HG02642 (cell line): Measurements from ENCODE around the gene SPTBN1.

Experiments used
- ATAC-seq: cut with Tn5 transposase; IDR thresholded peaks from one replicate; pipeline ENCODE4 v1.9.1; 2021; ENCODE audit warnings: mild to moderate bottlenecking; ENCODE audit not compliant: unreplicated experiment, poor library complexity

The SPTBN1 gene

DNA sequence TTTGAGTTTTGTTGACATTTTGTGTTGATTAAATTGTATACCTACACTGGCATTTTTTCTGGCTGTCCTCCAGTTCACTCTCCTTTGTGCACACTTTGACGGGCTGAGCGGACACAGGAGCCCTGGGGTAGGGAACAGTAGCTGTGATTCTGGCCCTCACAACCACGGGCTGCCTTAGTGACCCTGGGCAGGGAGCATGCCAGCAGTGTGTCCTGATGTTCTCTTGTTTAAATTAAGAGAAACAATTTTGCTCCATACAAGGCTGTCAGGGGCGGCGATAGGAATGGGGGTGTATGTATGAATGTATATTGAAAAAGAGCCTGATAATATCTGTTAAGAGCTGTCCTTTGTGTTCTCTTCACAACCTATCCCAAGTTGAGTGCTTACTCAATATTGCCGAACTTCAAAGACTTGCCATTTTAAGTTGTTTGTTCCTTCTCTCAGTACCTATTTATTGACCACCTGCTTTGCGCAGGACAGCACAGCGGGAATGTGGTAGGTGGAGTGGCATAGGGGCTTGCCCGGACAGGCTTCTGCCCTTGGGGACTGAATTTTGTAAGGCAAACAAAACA lies 163.6 kb downstream of the SPTBN1 start:
- no peak for ATAC-seq

DNA sequence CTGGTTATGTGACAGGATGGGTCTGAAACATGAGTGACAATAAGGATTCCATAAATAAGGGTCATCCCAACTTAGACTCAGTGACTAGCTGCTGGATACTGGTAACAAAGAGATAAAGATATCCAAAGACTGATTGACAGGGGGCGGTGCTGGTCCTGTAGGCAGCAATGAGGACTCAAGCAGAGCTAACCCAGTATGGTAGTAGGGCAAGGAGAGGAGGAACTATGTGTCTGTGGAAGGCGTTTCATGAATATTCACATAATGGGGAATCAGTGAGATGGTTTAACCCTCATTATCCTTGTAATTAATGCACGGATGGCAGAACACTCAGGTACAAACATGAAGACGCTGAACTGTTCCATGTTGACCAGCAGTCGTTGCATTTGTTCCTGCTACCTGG lies 164.8 kb downstream of the SPTBN1 start:
- ATAC-seq, result no peak

DNA sequence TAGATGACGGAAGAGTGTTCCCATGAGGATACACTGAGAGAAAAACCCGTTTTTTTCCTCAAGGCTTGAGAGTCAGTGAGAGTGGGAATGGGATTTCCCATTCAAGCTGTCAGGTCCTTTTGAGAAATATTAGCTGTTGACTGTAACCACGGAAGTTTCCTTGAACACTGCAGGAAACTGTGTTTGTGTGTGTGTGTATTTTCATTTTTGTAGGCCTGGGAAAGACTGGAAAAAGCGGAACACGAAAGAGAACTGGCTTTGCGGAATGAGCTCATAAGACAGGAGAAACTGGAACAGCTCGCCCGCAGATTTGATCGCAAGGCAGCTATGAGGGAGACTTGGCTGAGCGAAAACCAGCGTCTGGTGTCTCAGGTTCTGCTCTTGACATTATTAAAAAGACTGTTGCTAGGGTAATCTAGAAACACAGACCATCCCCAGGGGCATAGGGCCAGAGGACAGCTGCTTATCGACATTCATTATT lies 168.5 kb downstream of the SPTBN1 start:
- no peak for ATAC-seq

DNA sequence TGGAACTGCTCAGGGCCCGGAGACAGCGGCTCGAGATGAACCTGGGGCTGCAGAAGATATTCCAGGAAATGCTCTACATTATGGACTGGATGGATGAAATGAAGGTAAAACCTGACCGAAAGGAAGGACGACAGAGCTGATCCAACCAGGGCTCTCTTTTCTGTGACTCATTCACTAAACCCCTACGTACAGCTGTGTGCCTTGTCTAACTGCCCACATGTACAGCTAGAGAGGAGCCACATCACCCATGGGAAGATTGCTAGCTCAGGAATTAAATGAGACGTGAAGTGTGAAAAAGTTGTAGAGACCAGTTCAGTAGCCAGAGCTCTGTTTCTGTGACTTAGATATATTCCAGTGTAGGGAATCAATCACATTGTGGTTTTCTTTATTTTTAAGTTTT lies 170.0 kb downstream of the SPTBN1 start:
- ATAC-seq, result no peak

DNA sequence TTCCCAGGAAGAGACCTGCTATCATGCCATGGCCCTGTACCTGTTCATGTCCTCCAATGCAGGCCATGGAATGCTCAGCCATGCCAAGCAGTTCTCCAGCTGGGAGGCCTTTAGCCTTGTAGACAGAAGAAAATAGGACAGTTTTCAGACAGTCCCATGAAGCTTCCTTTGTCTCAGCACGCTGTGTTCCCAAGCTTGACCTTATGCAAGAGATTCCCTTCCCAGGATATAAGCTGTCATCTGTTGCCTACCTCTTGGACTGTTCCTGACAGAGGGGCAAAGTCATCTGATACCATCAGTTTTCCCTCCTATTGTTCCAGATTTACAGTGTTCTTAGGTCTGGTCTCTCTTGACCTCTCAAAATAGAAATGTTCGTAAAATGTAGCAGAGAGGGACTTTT lies 170.8 kb downstream of the SPTBN1 start:
- no peak for ATAC-seq

DNA sequence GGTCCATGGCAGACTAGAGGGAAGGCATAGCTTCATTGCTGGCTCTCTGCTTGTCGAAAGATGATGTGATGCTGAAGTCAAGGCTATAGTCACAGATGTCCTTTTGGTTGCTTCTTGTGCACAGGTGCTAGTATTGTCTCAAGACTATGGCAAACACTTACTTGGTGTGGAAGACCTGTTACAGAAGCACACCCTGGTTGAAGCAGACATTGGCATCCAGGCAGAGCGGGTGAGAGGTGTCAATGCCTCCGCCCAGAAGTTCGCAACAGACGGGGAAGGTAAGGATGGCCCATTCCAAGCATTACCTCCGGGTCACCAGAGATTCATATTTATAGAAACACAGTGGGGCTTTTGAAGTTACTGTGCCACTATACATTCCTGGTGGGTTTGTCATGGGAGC lies 171.8 kb downstream of the SPTBN1 start:
- no peak for ATAC-seq

DNA sequence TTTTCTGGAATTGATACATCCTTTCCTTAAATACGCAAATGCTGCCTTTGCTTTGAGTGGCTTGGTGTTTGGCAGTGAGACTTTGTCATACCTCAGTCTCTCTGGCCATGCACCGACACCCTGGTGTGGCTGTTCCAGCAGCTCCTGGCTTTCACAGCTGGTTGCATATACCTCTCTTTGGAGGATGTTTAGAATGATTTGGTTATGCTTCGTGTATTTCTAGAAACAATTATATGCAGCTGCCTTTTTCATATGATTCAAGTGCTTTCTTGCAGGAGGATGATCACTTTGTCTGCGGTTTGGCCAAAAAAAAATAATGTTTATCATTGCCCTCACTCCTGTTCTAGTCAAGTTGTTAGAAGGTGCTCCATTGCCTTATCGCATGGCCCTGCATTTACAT lies 172.3 kb downstream of the SPTBN1 start:
- no peak for ATAC-seq

DNA sequence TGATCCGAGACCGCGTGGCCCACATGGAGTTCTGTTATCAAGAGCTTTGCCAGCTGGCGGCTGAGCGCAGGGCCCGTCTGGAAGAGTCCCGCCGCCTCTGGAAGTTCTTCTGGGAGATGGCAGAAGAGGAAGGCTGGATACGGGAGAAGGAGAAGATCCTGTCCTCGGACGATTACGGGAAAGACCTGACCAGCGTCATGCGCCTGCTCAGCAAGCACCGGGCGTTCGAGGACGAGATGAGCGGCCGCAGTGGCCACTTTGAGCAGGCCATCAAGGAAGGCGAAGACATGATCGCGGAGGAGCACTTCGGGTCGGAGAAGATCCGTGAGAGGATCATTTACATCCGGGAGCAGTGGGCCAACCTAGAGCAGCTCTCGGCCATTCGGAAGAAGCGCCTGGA lies 172.8 kb downstream of the SPTBN1 start:
- no peak for ATAC-seq

DNA sequence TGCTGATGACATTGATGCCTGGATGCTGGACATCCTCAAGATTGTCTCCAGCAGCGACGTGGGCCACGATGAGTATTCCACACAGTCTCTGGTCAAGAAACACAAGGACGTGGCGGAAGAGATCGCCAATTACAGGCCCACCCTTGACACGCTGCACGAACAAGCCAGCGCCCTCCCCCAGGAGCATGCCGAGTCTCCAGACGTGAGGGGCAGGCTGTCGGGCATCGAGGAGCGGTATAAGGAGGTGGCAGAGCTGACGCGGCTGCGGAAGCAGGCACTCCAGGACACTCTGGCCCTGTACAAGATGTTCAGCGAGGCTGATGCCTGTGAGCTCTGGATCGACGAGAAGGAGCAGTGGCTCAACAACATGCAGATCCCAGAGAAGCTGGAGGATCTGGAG lies 173.3 kb downstream of the SPTBN1 start:
- no peak for ATAC-seq

DNA sequence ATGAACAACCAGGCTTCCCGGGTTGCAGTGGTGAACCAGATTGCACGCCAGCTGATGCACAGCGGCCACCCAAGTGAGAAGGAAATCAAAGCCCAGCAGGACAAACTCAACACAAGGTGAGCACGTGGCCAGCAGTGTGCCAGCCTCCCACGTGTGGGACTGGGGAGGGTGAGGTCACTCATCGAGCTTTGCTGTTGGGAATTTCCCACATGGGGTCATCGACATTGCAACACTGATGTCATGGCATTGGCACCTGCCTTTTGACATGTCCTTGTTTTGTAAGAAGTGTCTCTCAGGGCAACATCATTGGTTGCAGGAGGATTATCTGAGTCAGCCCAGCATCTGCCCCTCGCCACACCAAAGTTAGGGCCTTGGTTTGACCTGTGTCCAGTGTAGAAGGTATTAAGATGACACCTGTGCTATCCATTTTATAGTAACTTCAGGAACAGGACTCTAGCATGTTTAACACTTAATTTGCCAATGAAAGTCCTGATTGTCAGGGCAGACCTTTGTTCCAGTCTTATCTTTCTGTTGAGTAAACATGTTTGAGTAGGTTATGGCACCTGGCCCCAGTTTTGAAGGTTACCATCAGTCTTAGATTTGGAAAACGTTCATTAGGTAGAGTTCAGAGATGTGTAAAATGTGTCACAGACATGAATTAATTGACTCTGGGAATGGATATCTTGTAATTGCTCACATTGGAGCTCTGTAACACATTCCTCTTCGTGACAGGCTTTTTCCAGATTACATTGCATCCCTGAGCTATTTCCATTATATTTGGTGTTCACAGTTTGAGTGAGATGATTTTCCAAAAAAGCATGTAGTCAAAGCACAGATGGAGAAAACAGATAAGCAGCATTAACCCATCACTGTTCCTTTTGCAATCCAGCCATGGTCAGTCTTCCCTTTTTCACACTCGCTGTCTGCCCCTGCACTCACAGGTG lies 174.1 kb downstream of the SPTBN1 start:
- no peak for ATAC-seq

DNA sequence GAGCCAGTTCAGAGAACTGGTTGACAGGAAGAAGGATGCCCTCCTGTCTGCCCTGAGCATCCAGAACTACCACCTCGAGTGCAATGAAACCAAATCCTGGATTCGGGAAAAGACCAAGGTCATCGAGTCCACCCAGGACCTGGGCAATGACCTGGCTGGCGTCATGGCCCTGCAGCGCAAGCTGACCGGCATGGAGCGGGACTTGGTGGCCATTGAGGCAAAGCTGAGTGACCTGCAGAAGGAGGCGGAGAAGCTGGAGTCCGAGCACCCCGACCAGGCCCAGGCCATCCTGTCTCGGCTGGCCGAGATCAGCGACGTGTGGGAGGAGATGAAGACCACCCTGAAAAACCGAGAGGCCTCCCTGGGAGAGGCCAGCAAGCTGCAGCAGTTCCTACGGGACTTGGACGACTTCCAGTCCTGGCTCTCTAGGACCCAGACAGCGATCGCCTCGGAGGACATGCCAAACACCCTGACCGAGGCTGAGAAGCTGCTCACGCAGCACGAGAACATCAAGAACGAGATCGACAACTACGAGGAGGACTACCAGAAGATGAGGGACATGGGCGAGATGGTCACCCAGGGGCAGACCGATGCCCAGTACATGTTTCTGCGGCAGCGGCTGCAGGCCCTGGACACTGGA lies 174.9 kb downstream of the SPTBN1 start:
- ATAC-seq, result no peak

DNA sequence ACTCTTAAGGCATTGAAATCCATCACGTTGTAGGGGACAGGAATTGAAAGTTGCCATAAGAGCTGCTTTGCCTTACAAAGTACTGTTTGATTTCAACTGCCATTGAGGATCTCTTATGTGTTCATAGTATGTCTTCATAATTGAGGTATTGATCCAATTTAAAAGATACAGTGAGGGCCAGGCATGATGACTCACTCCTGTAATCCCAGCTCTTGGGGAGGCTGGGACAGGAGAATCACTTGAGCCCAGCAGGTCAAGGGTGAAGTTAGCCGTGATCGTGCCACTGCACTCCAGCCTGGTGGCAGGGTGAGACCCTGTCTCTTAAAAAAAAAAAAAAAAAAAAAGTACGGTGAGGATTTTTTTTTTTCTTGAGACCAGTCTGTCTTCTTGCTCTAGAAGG lies 175.6 kb downstream of the SPTBN1 start:
- ATAC-seq, result no peak

DNA sequence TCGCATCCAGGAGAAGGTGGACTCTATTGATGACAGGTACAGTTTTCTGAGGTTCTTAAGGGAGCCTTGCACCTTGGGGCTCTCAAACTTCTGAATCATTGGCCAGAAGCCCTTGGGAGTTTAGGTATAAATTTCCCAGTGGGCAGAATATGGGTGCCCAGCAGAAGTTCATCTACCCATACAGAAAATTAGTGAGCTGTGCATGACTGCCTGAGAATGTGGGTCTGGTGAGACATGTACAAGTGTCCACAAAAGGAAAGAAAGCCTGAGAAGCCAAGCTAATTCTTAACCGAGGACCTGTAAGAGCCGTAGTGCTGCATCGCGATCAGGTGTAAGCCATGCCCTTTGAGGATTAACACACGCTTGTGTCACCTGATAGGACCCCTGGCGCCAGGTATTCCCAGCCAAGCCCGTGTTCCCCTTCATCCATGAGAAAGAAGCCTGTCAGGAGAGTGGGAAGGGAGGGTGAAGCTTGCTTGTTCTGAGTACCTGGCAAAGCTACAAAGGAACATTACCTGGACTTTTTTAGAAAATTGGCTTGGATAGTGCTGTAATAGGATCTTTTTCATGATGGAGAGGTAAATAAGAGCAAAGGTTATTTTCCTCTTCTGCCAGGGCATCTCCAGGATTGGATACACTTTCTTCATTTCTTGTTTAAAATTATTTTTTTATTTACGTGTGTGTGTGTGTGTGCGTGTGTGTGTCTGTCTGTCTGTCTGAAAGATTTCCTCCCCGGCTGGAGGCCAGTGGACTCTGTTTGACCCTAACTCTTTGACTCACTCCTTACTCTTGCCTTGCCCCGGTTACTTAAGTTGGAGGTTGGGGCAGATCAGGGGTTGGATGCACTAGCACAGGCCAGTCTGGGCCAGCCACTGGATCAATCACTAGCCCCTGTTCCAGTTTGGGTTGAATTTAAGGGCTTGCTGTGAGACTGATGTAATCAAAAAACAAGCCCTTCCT lies 176.9 kb downstream of the SPTBN1 start:
- ATAC-seq, result no peak

DNA sequence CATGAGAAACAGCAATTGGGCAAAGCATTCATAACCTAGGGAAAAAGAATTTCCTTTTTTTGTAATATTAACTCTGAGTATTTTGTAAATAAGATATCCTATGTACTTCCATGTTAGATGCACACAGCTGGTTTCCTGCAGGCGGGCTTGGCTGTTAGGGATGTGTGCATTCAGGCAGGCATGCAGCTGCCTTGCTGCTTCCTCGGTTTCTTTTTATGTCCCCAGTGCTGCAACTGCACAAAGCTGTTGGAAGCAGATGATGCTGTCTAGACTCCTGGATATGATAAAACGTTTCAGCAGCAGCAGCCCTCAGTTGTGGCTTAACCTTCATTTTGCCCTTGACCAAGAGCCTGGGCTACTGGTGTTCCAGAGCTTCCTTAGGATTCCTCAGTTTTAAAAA lies 177.9 kb downstream of the SPTBN1 start:
- ATAC-seq, result no peak

DNA sequence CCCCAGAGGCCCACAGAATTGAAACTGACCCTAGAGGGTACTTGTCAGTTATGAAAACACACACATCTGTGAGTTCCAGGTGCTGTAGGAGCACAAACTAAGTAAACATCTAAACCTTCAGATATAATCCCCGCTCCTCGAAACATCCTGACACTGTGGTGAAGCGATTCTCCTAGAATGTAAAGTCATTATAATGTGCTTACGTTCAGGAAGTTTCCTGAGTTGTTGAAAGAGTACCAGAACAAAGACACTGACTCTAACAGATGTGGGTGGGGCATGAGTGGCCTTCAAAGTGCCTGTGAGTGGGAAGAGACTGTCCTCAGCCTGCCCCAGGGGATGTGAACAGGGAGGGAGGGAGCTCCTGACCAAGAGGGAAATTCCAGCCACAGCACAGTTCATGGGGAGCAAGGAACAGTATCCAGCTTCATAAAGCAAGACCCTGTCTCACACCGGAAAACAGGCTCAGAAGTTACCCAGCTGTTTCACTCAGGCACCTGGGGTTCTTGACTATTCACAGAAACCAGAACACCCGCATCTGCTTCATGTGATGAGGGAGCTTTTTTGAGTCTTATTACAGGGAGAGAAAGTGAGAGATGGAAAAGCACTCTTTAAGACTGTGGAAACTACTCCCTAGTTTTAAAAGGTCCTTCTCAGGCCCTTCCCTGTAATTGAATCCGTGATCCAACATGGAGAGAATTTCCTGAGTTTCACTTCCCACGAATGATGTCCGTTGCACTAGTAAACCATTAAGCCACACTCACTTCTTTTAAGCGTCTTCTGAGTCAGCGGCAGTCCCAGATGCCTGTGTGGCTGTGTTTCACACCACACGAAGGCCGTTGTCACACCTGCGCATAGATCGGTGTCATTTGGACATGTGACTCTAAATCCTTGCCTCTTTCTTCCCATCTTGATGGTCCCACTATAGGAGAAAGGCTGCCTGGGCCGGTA lies 178.7 kb downstream of the SPTBN1 start:
- peak; percentile 80 for ATAC-seq

DNA sequence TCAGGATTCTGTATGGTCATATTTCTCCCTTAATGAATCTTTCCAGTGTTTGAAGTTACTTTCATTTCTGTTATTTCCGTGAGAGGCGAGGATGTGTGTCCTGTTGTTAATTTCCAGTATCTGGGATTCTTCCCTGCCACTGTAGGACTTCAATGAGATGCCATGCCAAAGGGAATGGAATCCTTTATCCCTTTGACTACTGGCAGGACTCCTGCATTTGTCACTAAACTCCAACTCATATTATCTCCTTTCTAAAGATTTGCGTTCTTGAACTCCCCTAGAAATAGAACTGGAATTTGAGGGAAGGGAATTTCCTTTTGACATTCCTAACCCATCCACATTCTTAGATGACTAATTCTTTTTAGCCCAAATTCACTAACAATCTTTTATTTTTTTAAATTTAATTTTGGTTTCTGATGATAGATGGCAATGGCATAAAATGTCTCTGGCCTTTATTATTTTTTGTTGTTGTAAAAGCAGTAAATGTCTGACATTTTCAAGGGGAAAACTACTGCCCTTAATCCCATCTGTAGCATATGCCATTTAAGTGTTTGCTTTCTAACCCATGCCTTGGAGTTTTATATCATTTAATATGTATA lies 179.5 kb downstream of the SPTBN1 start:
- no peak for ATAC-seq

DNA sequence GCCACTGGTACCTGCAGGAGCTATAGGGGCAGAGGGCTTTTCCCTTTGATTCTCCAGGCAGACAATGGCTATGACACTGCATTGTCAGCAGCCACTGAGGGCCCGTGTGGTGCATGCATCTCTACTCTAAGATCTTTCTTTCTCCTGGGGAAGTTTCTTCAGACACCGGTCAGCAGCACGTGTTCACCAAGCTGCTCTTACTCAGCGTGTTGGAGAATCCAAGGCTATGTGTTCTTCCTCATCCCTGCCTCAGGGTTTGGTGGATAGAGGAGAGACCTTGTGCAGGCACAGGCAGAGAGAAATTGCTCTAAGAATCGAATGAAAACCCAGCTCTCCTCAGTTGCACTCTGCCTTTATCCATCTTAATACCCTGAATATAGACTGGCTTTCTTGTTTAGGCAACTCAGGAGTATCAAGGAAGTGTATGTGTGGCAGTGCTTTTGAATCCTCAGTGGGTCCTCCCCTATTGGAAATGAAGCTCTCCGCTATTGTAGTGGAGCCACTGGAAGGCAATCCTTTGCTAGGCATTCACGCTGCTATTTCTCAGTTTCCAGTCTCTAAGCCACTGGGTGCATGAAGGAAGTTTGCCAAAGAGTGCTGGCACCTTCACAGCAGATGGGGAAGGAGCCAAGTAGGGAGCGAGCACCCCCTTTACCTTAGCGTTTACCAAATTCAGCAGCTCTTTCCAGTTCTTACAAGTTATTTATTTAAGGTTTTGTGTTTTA lies 180.4 kb downstream of the SPTBN1 start:
- ATAC-seq, result no peak

DNA sequence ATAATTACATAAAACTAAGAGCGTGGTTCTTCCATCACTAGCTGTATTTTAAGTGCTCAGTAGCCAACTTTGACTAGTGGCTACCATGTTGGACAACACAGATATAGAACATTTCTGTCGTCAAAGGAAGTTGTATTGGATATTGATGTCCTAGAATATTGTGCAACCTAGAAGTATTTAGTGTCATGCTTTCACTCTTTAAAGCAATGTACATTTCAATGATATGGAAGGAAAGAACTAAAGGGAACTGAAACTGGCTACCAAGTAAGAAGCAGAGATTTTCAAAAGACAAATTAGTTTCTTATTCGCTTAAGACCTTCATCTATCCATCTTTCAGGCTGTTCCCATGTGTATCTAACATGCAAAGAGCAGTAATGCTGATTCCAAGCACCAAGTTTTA lies 182.0 kb downstream of the SPTBN1 start:
- no peak for ATAC-seq
